CD4-positive, alpha-beta T cell treated with Interleukin-2 at 100 ng/mL for 4 hours (primary cell): ENCODE results near the gene STK4.
"Not testable (repeated sequence)": the region's sequence is repeated elsewhere in the genome, so short reads cannot be mapped to it uniquely, and the experiment has no call there.

Experiments
- DNase-seq: peaks from one replicate; pipeline ENCODE4 v3.0.0-alpha.2; 2020; ENCODE audit warnings: low spot score

STK4 gene

DNA sequence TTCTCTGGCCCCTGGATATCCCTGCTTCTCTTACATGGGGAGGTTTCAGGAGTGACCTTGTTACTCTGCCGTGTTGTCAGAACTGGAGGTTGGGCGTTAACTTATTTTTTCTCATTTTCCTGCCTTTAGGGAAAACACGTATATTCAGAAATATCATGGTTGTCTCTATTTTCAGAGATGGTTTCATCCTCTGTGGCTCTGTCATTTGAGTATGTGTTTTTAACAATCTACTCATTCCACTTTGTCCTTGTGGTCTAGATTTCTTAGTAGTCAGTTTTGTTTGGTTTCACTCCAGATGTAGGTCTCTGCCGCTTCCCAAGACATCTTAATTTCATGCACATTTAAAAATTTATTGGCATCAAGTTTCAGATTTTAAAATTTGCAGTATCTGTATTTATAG is 88.7 kb downstream of the STK4 start:
- no peak for DNase-seq

DNA sequence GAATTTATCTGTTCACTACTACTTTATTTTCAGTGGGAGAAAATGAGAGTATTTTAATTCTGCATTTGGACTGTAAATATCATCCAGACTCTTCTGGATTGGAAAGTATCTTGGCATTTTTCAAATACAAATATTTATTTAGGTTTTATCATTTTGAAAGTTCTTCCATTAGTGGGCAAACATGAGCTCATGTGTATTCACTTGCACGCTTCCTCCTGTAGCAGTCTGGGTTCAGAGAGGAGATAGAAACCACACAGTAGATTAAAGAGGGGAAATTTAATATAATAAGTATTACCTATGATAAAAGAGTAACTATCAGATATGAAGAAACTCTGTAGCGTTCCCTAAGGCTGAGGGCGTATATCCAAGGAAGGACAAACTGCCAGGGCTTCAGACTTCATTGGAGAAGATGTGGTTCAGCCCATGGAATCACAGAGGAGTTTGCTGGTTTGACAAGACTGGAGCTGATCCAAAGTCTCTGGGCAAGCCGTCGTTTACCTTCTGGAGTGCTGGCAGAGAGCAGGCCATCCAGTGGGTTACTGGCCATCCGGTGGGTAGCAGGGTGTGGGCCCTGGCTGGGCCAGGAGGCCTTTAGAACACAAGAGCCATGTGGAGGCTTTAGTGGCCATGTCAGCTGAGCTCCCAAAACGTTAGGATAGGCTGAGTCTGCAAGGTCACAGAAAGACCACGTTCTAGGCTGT is 90.3 kb downstream of the STK4 start:
- DNase-seq, result no peak

DNA sequence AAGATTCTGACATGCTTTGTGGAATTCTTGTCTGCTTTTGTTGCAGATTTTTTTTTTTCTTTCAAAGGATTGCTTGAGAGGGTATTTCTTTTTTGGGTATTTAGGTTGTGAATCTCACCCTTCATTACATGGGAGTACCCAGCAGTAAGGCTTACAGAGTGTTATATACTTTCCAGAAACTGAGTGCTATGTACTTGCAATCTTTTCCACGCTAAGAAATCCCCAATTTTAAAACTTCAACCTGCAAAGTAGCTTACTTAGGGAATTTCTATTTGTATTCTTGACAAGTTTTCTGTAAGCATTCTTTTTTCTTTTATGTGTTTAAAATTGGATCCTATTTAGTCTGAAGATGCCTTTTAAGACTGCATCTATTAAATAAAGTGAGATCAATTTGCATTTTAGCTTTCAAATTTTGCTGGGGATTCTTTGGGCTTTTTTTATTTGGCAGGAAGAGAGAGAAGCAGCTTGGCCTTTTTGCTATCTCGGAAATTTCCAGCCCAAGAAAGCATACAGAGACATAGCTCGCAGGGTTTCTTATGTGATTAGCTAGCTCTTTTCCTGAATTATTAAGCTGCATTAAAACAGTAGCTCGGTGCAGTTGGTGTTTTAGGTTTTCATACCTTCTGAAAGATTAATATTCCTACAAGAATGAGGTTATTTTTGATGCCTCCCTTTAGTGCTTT is 92.0 kb downstream of the STK4 start:
- DNase-seq, result no peak

DNA sequence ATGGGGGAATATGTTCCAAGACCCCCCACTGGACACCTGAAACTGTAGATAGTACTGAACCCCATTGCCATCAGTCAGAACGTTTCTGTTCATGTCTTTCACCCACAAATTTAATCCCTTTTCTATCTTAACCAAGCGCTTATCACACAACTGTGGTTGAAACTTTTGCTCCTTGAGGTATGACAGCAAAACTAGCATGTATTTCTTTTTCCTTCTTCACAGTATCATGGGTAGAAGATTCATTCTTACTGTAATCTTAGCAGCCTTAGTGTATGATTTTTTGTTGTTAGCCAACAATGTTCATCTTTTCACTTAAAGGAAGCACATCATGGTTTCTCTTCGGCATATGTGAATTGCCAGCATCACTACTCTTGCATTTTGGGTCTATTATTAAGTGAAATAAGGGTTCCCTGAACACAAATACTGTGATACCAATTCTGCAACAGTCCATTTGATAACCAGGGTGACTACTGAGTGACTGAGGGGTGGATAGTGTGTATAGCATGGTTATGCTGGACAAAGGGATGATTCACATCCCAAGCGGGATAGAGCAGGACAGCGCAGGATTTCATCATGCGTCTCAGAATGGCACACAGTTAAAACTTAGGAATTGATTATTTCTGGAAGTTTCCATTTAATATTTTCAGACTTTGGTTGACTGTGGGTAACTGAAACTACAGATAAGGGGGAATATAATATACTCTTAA is 92.9 kb downstream of the STK4 start:
- DNase-seq, result no peak

GRCh38 chr20:45060294-45060693 is 94.0 kb downstream of the STK4 start:
- DNase-seq, result no peak

GRCh38 chr20:45061244-45061643 is 94.9 kb downstream of the STK4 start:
- DNase-seq, result peak; percentile 13

DNA sequence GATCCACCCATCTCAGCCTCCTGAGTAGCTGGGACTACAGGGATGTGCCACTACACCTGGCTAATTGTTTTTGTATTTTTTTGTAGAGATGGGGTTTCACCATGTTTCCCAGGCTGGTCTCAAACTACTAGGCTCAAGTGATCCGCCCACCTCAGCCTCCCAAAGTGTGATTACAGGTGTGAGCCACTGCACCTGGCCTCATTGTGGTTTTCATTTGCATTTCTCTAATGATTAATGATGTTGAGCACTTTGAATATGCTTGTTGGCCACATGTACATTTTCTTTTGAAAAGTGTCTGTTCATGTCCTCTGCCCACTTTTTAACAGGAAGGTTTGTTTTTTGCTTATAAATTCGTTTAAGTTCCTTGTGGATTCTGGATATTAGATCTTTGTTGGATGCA is 96.8 kb downstream of the STK4 start:
- not testable (repeated sequence) for DNase-seq

- DNase-seq, result no peak
Observed at GRCh38 chr20:45064812-45065211, 98.5 kb downstream of the STK4 start.

GRCh38 chr20:45066372-45066771 is 100.1 kb downstream of the STK4 start:
- DNase-seq, result no peak

DNA sequence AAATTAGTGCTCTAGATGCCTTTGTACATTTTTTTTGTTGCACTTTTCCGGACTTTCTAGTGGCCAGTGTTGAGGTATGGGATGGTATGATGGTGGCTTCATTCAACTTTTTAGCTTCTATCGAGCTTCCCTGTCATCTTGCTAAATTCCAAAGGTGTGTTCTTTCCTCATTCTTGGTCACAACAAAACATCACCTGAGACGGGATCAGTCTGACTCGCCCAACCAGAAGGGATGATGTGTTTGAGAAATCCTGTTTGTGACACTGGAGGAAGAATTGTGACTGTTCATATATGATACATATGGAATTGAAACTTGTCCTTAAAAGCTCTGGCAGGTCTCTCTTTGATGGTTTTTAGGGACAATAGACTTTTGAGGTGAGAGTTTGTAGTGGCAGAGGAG is 100.8 kb downstream of the STK4 start:
- no peak for DNase-seq

DNA sequence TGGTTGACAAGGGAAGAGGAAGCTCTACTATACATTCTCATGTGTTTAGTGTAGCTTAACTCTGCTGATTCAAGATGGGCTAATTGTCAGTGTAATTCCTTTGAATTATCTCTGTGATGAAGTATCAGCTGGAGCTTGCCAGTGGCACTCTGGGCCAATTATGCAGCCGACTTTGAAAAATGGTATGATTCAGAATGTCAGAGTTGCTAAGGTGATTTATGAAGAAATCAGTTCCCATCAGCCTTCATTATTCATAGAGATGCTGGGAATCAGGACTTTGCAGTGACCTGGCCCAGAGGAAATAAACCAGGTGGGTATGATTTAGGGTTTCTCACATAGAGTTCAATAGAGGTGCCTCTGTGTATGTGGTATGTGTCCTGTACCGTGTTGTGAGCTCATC is 101.2 kb downstream of the STK4 start:
- DNase-seq, result no peak

DNA sequence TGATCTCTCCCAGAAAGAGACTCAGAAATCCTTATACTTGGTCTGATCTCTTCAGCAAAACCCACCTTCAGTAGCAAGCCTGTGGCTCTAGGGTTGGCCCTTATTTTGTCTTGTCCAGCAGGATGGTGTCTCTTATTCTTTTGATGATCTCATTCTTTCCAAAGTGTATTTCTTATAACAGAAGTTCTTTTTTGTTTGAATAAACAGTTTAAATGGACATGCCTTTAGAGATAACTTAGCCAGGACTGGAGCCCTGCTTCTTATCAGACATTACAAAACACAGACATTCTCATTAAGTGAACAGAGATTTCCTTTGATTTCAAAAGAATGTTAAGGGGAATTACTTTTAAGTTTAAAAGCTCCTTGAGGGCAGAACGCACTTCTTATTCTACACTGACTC is 102.9 kb downstream of the STK4 start:
- DNase-seq, result no peak

DNA sequence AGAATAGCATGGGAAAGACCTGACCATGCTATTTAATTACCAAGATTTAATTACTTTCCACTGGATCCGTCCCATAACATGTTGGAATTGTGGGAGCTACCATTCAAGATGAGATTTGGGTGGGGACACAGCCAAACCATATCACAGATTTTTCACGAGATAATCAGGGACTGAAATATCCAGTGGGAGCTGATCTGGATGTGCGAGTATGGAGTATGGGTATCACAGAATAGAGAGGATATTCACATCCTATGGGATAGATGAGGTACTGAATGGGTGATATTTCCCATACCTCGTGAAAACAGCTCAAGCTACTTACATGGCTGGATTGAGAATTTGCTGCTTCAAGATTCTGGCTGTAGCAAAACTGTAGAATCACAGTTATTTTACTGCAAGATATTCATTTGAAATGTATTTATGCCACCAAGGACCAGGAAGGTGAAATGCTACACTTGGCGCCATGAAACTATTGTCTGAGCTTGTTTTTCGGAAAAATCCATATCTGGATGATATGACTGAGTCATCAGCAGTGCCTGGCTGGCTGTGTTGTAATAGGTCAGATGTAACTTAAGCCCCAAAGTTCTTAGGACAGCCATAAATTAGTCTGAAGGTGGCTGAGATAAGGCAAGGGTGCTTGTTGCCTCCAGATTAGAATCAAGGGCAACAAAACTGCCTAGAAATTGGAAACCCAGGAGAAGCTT is 104.8 kb downstream of the STK4 start:
- no peak for DNase-seq

- DNase-seq, result no peak
Observed at GRCh38 chr20:45072066-45072465, 105.8 kb downstream of the STK4 start.

- DNase-seq, result no peak
Observed at GRCh38 chr20:45073221-45073620, 106.9 kb downstream of the STK4 start.

DNA sequence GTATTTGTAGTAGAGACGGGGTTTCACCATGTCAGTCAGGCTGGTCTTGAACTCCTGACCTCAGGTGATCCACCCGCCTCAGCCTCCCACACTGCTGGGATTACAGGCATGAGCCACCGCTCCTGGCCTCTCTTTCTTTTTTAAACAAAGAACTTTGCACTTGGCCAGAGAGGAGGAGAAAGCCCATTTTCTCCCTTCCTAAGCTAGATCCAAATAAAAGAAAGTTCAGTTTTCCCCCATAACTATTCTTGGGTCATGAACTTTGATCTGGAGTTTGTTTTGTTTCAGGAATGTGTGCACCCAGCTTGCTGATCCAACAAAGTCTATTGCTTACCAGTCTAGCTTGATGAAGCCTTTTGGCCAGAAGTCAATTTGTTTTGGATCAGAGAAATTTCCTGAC is 111.2 kb downstream of the STK4 start:
- DNase-seq, result no peak

GRCh38 chr20:45080867-45081624 is 114.7 kb downstream of the STK4 start:
- DNase-seq, result no peak

- DNase-seq, result no peak
Observed at GRCh38 chr20:45082468-45082867, 116.2 kb downstream of the STK4 start.

- DNase-seq, result no peak
Observed at GRCh38 chr20:45083127-45083526, 116.8 kb downstream of the STK4 start.

DNA sequence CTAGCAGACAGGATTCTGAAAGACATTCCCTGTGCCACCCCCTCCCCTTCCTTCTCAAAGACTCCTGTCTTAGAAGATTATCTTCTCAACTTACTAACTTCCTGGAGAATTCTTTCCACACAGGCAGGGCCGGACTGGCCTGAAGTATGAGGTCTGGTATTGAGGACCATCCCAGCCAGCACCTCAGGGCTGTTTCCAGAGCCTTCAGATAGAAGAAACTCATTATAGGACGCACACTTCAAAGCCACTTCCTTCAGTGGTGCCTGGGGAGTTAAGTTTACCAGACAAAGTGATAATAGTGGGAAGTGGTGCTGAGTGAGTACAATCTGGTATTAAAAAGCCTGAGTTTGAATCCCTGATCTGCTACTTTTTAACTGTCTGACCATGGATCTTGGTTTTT is 119.0 kb downstream of the STK4 start:
- DNase-seq, result no peak

GRCh38 chr20:45085867-45086266 is 119.6 kb downstream of the STK4 start:
- DNase-seq, result no peak
